OCI-LY7 (cell line): ENCODE data around the gene LONRF2. TPM values are rescaled to one million over a fixed set of nuclear protein-coding genes. Genes with fewer than 3 reads are reported as not detected.

Experiments
- BruUV-seq: library from RNA; stranded (reverse); fragments of 400-500 nt; replicated peaks from 2 replicates; lab custom pipeline; 2021; lab: Mats Ljungman, UMichigan
- CTCF ChIA-PET: fragments of 300-600 bp; sonication (Branson Sonifier 250); formaldehyde crosslinking; loops from one replicate; lab custom pipeline; 2022; ENCODE audit warnings: antibody characterized with exemption; ENCODE audit not compliant: unreplicated experiment; lab: Charles Lee
- POLR2A ChIA-PET: fragments of 300-600 bp; sonication (Branson Sonifier 250); formaldehyde crosslinking; loops from one replicate; lab custom pipeline; 2022; ENCODE audit warnings: antibody characterized with exemption; lab: Charles Lee
- DNase-seq: peaks from one replicate; pipeline ENCODE4 v3.0.0-alpha.2; 2015; ENCODE audit warnings: low spot score
- H2AFZ ChIP-seq: fragments of 200-600 bp; sonication (generic), shearing (Covaris generic); 2 replicates; pipeline ENCODE4 v1.6.1; 2014; ENCODE audit warnings: mild to moderate bottlenecking, antibody characterized with exemption, low read length, moderate library complexity
- H3K27ac ChIP-seq: fragments of 200-600 bp; sonication (generic); 2 replicates; pipeline ENCODE4 v1.5.1; 2014; ENCODE audit warnings: mixed run types, low read depth, mild to moderate bottlenecking, moderate library complexity, low read length, inconsistent platforms; ENCODE audit not compliant: poor library complexity, severe bottlenecking
- H3K36me3 ChIP-seq: fragments of 200-600 bp; sonication (generic); 2 replicates; pipeline ENCODE4 v1.6.1; 2014; ENCODE audit warnings: mild to moderate bottlenecking, antibody characterized with exemption, low read length, moderate library complexity, mixed read lengths; ENCODE audit not compliant: insufficient read depth
- H3K4me1 ChIP-seq: fragments of 200-600 bp; sonication (generic); 2 replicates; pipeline ENCODE4 v1.5.1; 2014; ENCODE audit warnings: mild to moderate bottlenecking, low read length; ENCODE audit not compliant: insufficient read depth, poor library complexity, severe bottlenecking
- H3K4me2 ChIP-seq: fragments of 200-600 bp; sonication (generic); 2 replicates; pipeline ENCODE4 v1.6.1; 2014; ENCODE audit warnings: mild to moderate bottlenecking, low read length
- H3K4me3 ChIP-seq: fragments of 200-600 bp; sonication (generic); 2 replicates; pipeline ENCODE4 v1.5.1; 2014; ENCODE audit warnings: mild to moderate bottlenecking, low read depth, low read length; ENCODE audit not compliant: poor library complexity, severe bottlenecking
- H3K79me2 ChIP-seq: fragments of 200-600 bp; sonication (generic); 2 replicates; pipeline ENCODE4 v1.6.1; 2016; ENCODE audit warnings: low read depth, mild to moderate bottlenecking, low read length, moderate library complexity, mixed read lengths; ENCODE audit not compliant: insufficient read depth
- H3K9me2 ChIP-seq: fragments of 200-600 bp; sonication (generic); 2 replicates; pipeline ENCODE4 v1.6.1; 2016; ENCODE audit warnings: mild to moderate bottlenecking, low read length, mixed read lengths; ENCODE audit not compliant: insufficient read depth
- H3K9me3 ChIP-seq: fragments of 200-600 bp; sonication (generic); 2 replicates; pipeline ENCODE4 v1.6.1; 2014; ENCODE audit warnings: mild to moderate bottlenecking, mixed run types, low read length, mixed read lengths
- H4K20me1 ChIP-seq: fragments of 200-600 bp; sonication (generic); 2 replicates; pipeline ENCODE4 v1.6.1; 2014; ENCODE audit warnings: mild to moderate bottlenecking, antibody characterized with exemption, low read length, moderate library complexity, mixed read lengths; ENCODE audit not compliant: insufficient read depth
- CTCF ChIP-seq: fragments of 200-600 bp; sonication (generic); conservative IDR thresholded peaks from 2 replicates; pipeline ENCODE4 v1.5.1; 2014; ENCODE audit warnings: mild to moderate bottlenecking, antibody characterized with exemption, low read length, moderate library complexity, mixed read lengths
- EZH2phosphoT487 ChIP-seq: fragments of 200-600 bp; sonication (generic); IDR thresholded peaks from 2 replicates; pipeline ENCODE4 v1.6.1; 2018; ENCODE audit warnings: low read depth, borderline replicate concordance, mild to moderate bottlenecking, mixed run types, antibody characterized with exemption, low read length, moderate library complexity, mixed read lengths
- intact Hi-C: fragments of 100-400 bp; cut with micrococcal nuclease; formaldehyde crosslinking; loops from one replicate; pipeline ENCODE4 v1.10.0; 2022; ENCODE audit not compliant: unreplicated experiment
- total RNA-seq, 2 experiments: library from RNA; depleted of rRNA in 1 of 2; stranded (reverse); fragments of >200 nt in 1 of 2; shearing (Covaris generic) in 1 of 2; gene quantifications; 2 replicates each; pipeline ENCODE4 v1.2.3, GENCODE V29; 2014 to 2022

The LONRF2 gene
- total RNA-seq, 2 experiments from 2014 or later, result not detected

- intact Hi-C loops, result loop anchor here (1.0 to 10.0 kb wide), 5 partner anchors 65 to 684 kb away; no protein-coding TSS in a partner anchor
- Histone ChIP-seq H3K9me2 (no peaks in the 10 kb centered on the region), H3K36me3 (no peaks in the 10 kb centered on the region), H3K79me2 (no peaks in the 10 kb centered on the region), H3K4me1 (peaks cover 62% of the 10 kb centered on the region), H2AFZ (no peak overlapping the region), H4K20me1 (no peaks in the 10 kb centered on the region; the same call in 1 of the 2 replicates), H3K4me3 (no peak overlapping the region), H3K27ac (no peak overlapping the region), H3K4me2 (peak overlapping the region; percentile 19; the same call in 1 of the 2 replicates), H3K9me3 (no peaks in the 10 kb centered on the region)
- CTCF ChIA-PET, result no interaction called here
- POLR2A ChIA-PET, result interaction anchor here (3.7 kb wide), 1 partner anchor 8 kb away, joined by 25 read pairs; no protein-coding TSS in a partner anchor
- no peak for DNase-seq
- no peak for TF ChIP-seq CTCF
- no TSS peak for BruUV-seq
Observed at GRCh38 chr2:100243631-100244030, 78.7 kb downstream of the LONRF2 start.

DNA sequence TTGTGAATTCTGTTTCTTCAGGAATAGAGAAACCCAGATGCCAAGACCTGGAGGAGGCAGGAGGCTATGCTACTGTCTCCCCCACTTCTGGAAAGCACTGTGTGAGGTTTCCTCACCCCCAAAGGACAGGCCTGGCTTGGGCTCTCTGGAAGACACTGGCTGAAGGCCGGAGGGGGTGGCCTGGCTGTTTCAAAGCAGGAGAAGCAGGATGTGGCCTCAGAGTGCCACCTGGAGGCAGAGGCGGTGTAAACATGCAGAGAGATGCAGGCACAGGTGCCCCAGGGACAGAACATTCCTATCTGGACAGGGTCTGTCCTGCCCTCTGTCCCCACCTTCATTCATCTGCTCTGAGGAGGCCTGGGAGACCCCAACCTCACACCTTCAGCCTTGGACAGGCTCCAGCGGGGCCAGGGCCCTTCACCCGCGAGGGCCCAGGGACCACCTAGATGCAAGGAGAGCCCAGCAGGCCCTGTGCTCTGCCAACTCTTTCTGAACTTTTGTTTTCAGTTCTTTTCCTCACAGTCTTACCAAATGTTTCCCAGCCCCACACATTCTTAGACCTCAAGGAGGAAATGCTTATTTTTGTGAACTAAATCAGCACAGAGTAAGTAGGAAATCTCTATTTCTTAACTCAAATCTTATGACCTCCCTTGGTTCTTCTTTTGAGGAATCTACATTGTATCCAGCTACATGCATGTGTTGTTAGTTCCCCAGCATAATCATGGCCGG, 79.2 kb downstream of the LONRF2 start:
- Histone ChIP-seq H3K4me1 (peaks cover 56% of the 10 kb centered on the region), H3K27ac (no peak overlapping the region), H2AFZ (peak overlapping the region; percentile 9; the same call in 1 of the 2 replicates), H3K9me2 (no peaks in the 10 kb centered on the region), H4K20me1 (no peaks in the 10 kb centered on the region; the same call in 1 of the 2 replicates), H3K36me3 (no peaks in the 10 kb centered on the region), H3K79me2 (no peaks in the 10 kb centered on the region), H3K4me2 (peak overlapping the region; percentile 19; the same call in 1 of the 2 replicates), H3K9me3 (no peaks in the 10 kb centered on the region), H3K4me3 (no peak overlapping the region)
- intact Hi-C loops, result loop anchor here (1.0 to 10.0 kb wide), 5 partner anchors 64 to 684 kb away; no protein-coding TSS in a partner anchor
- TF ChIP-seq CTCF, result peak; percentile 97
- TF ChIP-seq EZH2phosphoT487, result no peak
- peak; percentile 83 for DNase-seq
- BruUV-seq, result no TSS peak
- ChIA-PET POLR2A (no interaction called here), CTCF (no interaction called here)

- no peaks in the 10 kb centered on the region for H3K79me2 ChIP-seq
- H3K4me1 ChIP-seq, result peaks cover 51% of the 10 kb centered on the region
- ChIA-PET CTCF (no interaction called here), POLR2A (interaction anchor here (0.8 kb wide), 1 partner anchor 18 kb away, joined by 3 read pairs; no protein-coding TSS in a partner anchor)
- DNase-seq, result no peak
- no peak overlapping the region for H3K27ac ChIP-seq
- intact Hi-C loops, result loop anchor here (2.0 to 10.0 kb wide), 4 partner anchors 64 to 518 kb away; no protein-coding TSS in a partner anchor
- H2AFZ ChIP-seq, result peak overlapping the region; percentile 9; the same call in 1 of the 2 replicates
- no peak overlapping the region for H3K4me3 ChIP-seq
- no peaks in the 10 kb centered on the region for H3K9me2 ChIP-seq
- TF ChIP-seq CTCF, result no peak
- no peak for TF ChIP-seq EZH2phosphoT487
- no peaks in the 10 kb centered on the region for H3K9me3 ChIP-seq
- no peaks in the 10 kb centered on the region; the same call in 1 of the 2 replicates for H4K20me1 ChIP-seq
- no TSS peak for BruUV-seq
- peak overlapping the region; percentile 19; the same call in 1 of the 2 replicates for H3K4me2 ChIP-seq
- no peaks in the 10 kb centered on the region for H3K36me3 ChIP-seq
Observed at GRCh38 chr2:100242476-100242875, 79.8 kb downstream of the LONRF2 start.
